HCT116 (cell line): ENCODE results near the gene PEX12. TPM values are rescaled to one million over a fixed set of nuclear protein-coding genes. Genes with fewer than 3 reads are reported as not detected.

ENCODE experiments used
- ATAC-seq: fragments of 200-7000 bp; cut with Tn5 transposase; 2 replicates; pipeline ENCODE4 v1.9.1; 2020; ENCODE audit warnings: mild to moderate bottlenecking, moderate library complexity
- Bru-seq: library from RNA; stranded (reverse); fragments of 400-500 nt; gene quantifications from one replicate; lab custom pipeline; 2021; lab: Mats Ljungman, UMichigan
- BruChase-seq, 2 experiments: library from RNA; stranded (reverse); fragments of 400-500 nt; gene quantifications; one replicate each; lab custom pipeline; 2021; lab: Mats Ljungman, UMichigan
- BruUV-seq: library from RNA; stranded (reverse); fragments of 400-500 nt; replicated peaks from 2 replicates; lab custom pipeline; 2021; lab: Mats Ljungman, UMichigan
- CTCF ChIA-PET: fragments of 300-600 bp; sonication (Branson Sonifier 250); formaldehyde crosslinking; loops from one replicate; lab custom pipeline; 2021; ENCODE audit warnings: antibody characterized with exemption; lab: Charles Lee
- POLR2A ChIA-PET: fragments of 300-600, 350-600 bp; sonication (Branson Sonifier 250); formaldehyde crosslinking; loops from one replicate; lab custom pipeline; 2021; ENCODE audit warnings: antibody characterized with exemption; lab: Charles Lee
- RAD21 ChIA-PET, 2 experiments: fragments of 300-600 bp; sonication (Branson Sonifier 250); formaldehyde crosslinking; loops; one replicate each; lab custom pipeline; 2023; ENCODE audit warnings: low total read pairs in 2 of 2; ENCODE audit not compliant: uncharacterized antibody in 2 of 2, unreplicated experiment in 2 of 2, low non-redundant PET in 1 of 2; lab: Charles Lee
- DNase-seq: peaks from one replicate; pipeline ENCODE4 v3.0.0-alpha.2; 2010; ENCODE audit warnings: low read depth, low spot score
- H2AFZ ChIP-seq: fragments of 200-600 bp; shearing (Covaris generic), sonication (generic); 2 replicates; pipeline ENCODE4 v1.6.1; 2017; ENCODE audit warnings: low read depth, mixed run types, mixed read lengths, antibody characterized with exemption, low read length; ENCODE audit not compliant: poor library complexity, severe bottlenecking
- H3K27ac ChIP-seq: 2 replicates; pipeline ENCODE4 v1.5.1; 2012; ENCODE audit warnings: low read depth, low read length
- H3K27me3 ChIP-seq: fragments of 200-600 bp; sonication (generic); 2 replicates; pipeline ENCODE4 v1.6.1; 2016; ENCODE audit warnings: mixed run types, low read length, mixed read lengths; ENCODE audit not compliant: insufficient read depth
- H3K36me3 ChIP-seq, 2 experiments: fragments of 200-500 bp in 1 of 2; fragments of 200-600 bp in 1 of 2; sonication (Bioruptor generic) in 1 of 2; sonication (generic) in 1 of 2; 2 replicates each; pipeline versions ENCODE4 v1.5.1 to v1.6.1; 2014 to 2016; ENCODE audit warnings: low read length in 2 of 2, inconsistent platforms in 1 of 2, mixed read lengths in 1 of 2, mixed run types in 1 of 2; ENCODE audit not compliant: insufficient read depth in 2 of 2, control insufficient read depth in 1 of 2
- H3K4me1 ChIP-seq, 2 experiments: fragments of 200-600 bp in 1 of 2; sonication (generic) in 1 of 2; 2 replicates each; pipeline versions ENCODE4 v1.5.1 to v1.6.1; 2012 to 2017; ENCODE audit warnings: low read length in 2 of 2, inconsistent platforms in 1 of 2, mild to moderate bottlenecking in 1 of 2, mixed read lengths in 1 of 2, mixed run types in 1 of 2, moderate library complexity in 1 of 2; ENCODE audit not compliant: insufficient read depth in 2 of 2, control insufficient read depth in 1 of 2
- H3K4me2 ChIP-seq: fragments of 200-600 bp; sonication (generic); 2 replicates; pipeline ENCODE4 v1.6.1; 2017; ENCODE audit warnings: mixed run types, low read length, mixed read lengths
- H3K4me3 ChIP-seq, 2 experiments: fragments of 200-600 bp in 1 of 2; sonication (generic) in 1 of 2; replicated peaks in 1 of 2; 2 replicates each; pipeline ENCODE4 v1.5.1; 2011 to 2016; ENCODE audit warnings: low read length in 2 of 2, control low read depth in 1 of 2, low read depth in 1 of 2, mild to moderate bottlenecking in 1 of 2, mixed read lengths in 1 of 2, mixed run types in 1 of 2
- H3K79me2 ChIP-seq: fragments of 200-600 bp; sonication (generic); 2 replicates; pipeline ENCODE4 v1.6.1; 2017; ENCODE audit warnings: mild to moderate bottlenecking, mixed run types, low read length, moderate library complexity, mixed read lengths; ENCODE audit not compliant: insufficient read depth
- H3K9ac ChIP-seq: fragments of 200-600 bp; sonication (generic); 2 replicates; pipeline ENCODE4 v1.6.1; 2016; ENCODE audit warnings: low read length, mixed read lengths
- H3K9me2 ChIP-seq: fragments of 200-600 bp; sonication (generic), shearing (Covaris generic); 2 replicates; pipeline ENCODE4 v1.6.1; 2017; ENCODE audit warnings: mixed run types, mild to moderate bottlenecking, moderate library complexity; ENCODE audit not compliant: insufficient read depth
- H3K9me3 ChIP-seq, 2 experiments: fragments of 200-500 bp in 1 of 2; fragments of 200-600 bp in 1 of 2; sonication (Bioruptor generic) in 1 of 2; sonication (generic) in 1 of 2; 2 replicates each; pipeline ENCODE4 v1.6.1; 2014 to 2017; ENCODE audit warnings: low read length in 2 of 2, mixed read lengths in 2 of 2, inconsistent platforms in 1 of 2, low read depth in 1 of 2, mild to moderate bottlenecking in 1 of 2, mixed run types in 1 of 2, moderate library complexity in 1 of 2; ENCODE audit not compliant: control insufficient read depth in 1 of 2, insufficient read depth in 1 of 2
- H4K20me1 ChIP-seq: fragments of 200-600 bp; sonication (generic), shearing (Covaris generic); 2 replicates; pipeline ENCODE4 v1.6.1; 2017; ENCODE audit warnings: mixed run types, mild to moderate bottlenecking, moderate library complexity; ENCODE audit not compliant: insufficient read depth
- CBX3 ChIP-seq: IDR thresholded peaks from 2 replicates; pipeline ENCODE4 v1.6.1; 2012; ENCODE audit warnings: low read depth
- CEBPB ChIP-seq: IDR thresholded peaks from 2 replicates; pipeline ENCODE4 v1.6.1; 2012; ENCODE audit warnings: low read depth
- EGR1 ChIP-seq: IDR thresholded peaks from 2 replicates; pipeline ENCODE4 v1.6.1; 2012; ENCODE audit warnings: low read depth
- ELF1 ChIP-seq: IDR thresholded peaks from 2 replicates; pipeline ENCODE4 v1.6.1; 2012; ENCODE audit warnings: low read depth, borderline replicate concordance
- EZH2phosphoT487 ChIP-seq: fragments of 200-600 bp; IDR thresholded peaks from 2 replicates; pipeline ENCODE4 v1.6.1; 2018; ENCODE audit warnings: antibody characterized with exemption, borderline replicate concordance
- FOSL1 ChIP-seq: IDR thresholded peaks from 2 replicates; pipeline ENCODE4 v1.6.1; 2012; ENCODE audit warnings: low read depth
- JUND ChIP-seq: IDR thresholded peaks from 2 replicates; pipeline ENCODE4 v1.6.1; 2012
- POLR2A ChIP-seq: IDR thresholded peaks from 2 replicates; pipeline ENCODE4 v1.7.0; 2011; ENCODE audit warnings: borderline replicate concordance; ENCODE audit not compliant: insufficient read depth, insufficient read length; ENCODE audit errors: extremely low read depth
- RAD21 ChIP-seq: IDR thresholded peaks from 2 replicates; pipeline ENCODE4 v1.6.1; 2012; ENCODE audit warnings: low read depth, mild to moderate bottlenecking
- REST ChIP-seq: IDR thresholded peaks from 2 replicates; pipeline ENCODE4 v1.6.1; 2012; ENCODE audit warnings: low read depth
- SIN3A ChIP-seq: IDR thresholded peaks from 2 replicates; pipeline ENCODE4 v1.6.1; 2012; ENCODE audit warnings: low read depth
- SP1 ChIP-seq: IDR thresholded peaks from 2 replicates; pipeline ENCODE4 v1.6.1; 2012; ENCODE audit warnings: low read depth
- TCF7L2 ChIP-seq: IDR thresholded peaks from 2 replicates; pipeline ENCODE4 v1.7.0; 2011; ENCODE audit warnings: borderline replicate concordance, inconsistent platforms; ENCODE audit not compliant: insufficient read depth, insufficient read length; ENCODE audit errors: extremely low read depth
- YY1 ChIP-seq: IDR thresholded peaks from 2 replicates; pipeline ENCODE4 v1.6.1; 2011; ENCODE audit warnings: low read length, low read depth, moderate library complexity, mild to moderate bottlenecking; ENCODE audit not compliant: insufficient replicate concordance; ENCODE audit errors: extremely low read depth
- ZFX ChIP-seq: fragments of 450-650 bp; IDR thresholded peaks from 2 replicates; pipeline ENCODE4 v1.6.1; 2017
- ZNF274 ChIP-seq: fragments of 200-500 bp; sonication (Bioruptor generic); IDR thresholded peaks from 2 replicates; pipeline ENCODE4 v1.6.1; 2014; ENCODE audit warnings: mild to moderate bottlenecking, low read depth, low read length, inconsistent platforms
- intact Hi-C: fragments of 100-400 bp; cut with micrococcal nuclease; formaldehyde crosslinking; loops from 2 replicates; pipeline ENCODE4 v1.10.0; 2022
- long read RNA-seq: library from polyadenylated mRNA; unstranded; transcript quantifications from one replicate; pipeline ENCODE4 v2.0.0, GENCODE V29; 2021; ENCODE audit not compliant: unreplicated experiment
- polyA plus RNA-seq: library from polyadenylated mRNA; unstranded; fragments of >200 nt; gene quantifications from 2 replicates; pipeline ENCODE4 v1.2.1, GENCODE V29; 2012; ENCODE audit warnings: missing spikeins
- total RNA-seq: library from RNA; stranded (reverse); gene quantifications from one replicate; pipeline ENCODE4 v1.2.1, GENCODE V29; 2021; ENCODE audit not compliant: unreplicated experiment
- TF ChIP-seq, protein P1 (sequence below): IDR thresholded peaks from 2 replicates; pipeline ENCODE4 v1.6.1; 2012
- TF ChIP-seq, protein P2 (sequence below): IDR thresholded peaks from 2 replicates; pipeline ENCODE4 v1.6.1; 2011; ENCODE audit warnings: mild to moderate bottlenecking, low read length, moderate library complexity; ENCODE audit not compliant: insufficient replicate concordance; ENCODE audit errors: extremely low read depth

Gene PEX12
- 5.0 TPM for total RNA-seq
- polyA plus RNA-seq = 3.0 and 5.6 TPM in 2 replicates
- Bru-seq, nascent RNA = percentile 68 among the genes with signal in this experiment
- percentile 42 among the genes with signal in this experiment for BruChase-seq, experiment 1, labeled RNA remaining after a 6-hour chase
- percentile 81 among the genes with signal in this experiment for BruChase-seq, experiment 2, labeled RNA remaining after a 2-hour chase
- long read RNA-seq, transcript PEX12-201 (3 exons, 2,675 nt) = major isoform, 13 of 17 reads
- long read RNA-seq, partial matches to known transcripts = 0 of 17 reads
- long read RNA-seq, other reads (novel, unspliced or antisense) = 4 of 17 reads

GRCh38 chr17:35578197-35578928 lies at the start of gene PEX12:
Gene PEX12, minus strand, starts transcription at chr17:35578571. Its CDS starts 550 bp downstream, at chr17:35578021.
- DNase-seq = peak; percentile 81
- Histone ChIP-seq H3K9me3 (no peaks in the 10 kb centered on the region), H3K27ac (peak within 1 kb of the TSS; percentile 90), H2AFZ (peak within 1 kb of the TSS; percentile 72), H4K20me1 (no peaks in the 10 kb centered on the region), H3K4me3 (peak within 1 kb of the TSS; percentile 74 to 94), H3K27me3 (no peaks in the 10 kb centered on the region), H3K4me2 (peak within 1 kb of the TSS; percentile 89), H3K9me2 (no peaks in the 10 kb centered on the region), H3K9ac (peak within 1 kb of the TSS; percentile 85), H3K36me3 (peaks cover 9 to 11% of the 10 kb centered on the region in 2 experiments; a peak in 3 of 4 replicates), H3K79me2 (0 out of 2 replicates have a peak, but pooled peaks cover 6% of the 10 kb centered on the region), H3K4me1 (peaks cover 7 to 9% of the 10 kb centered on the region in 2 experiments; a peak in 3 of 4 replicates)
- intact Hi-C loops = no loop called here
- RAD21 ChIA-PET = interaction anchor here in 1 of 2 experiments (1.1 kb wide), 1 partner anchor 186 kb away, joined by 3 read pairs; no protein-coding TSS in a partner anchor
- BruUV-seq = no TSS peak
- CTCF ChIA-PET = interaction anchor here (1.4 to 2.0 kb wide), 2 partner anchors 9 to 185 kb away, joined by 6 read pairs; partner anchors contain the start of gene AP2B1
- POLR2A ChIA-PET = interaction anchor here (0.9 to 2.3 kb wide), 6 partner anchors 8 to 231 kb away, joined by 3 to 21 read pairs (median 8); partner anchors contain the start of genes AP2B1 and TAF15
- ATAC-seq = peak; percentile 96
- TF ChIP-seq YY1 (peak; percentile 87), ELF1 (peak; percentile 95), ZFX (peak; percentile 79), EGR1 (peak; percentile 71), EZH2phosphoT487 (no peak), FOSL1 (no peak), CBX3 (peak; percentile 57; the same call in 1 of the 2 replicates), CEBPB (no peak), RAD21 (no peak), JUND (no peak), SP1 (peak; percentile 64), SIN3A (peak; percentile 87), REST (no peak), ZNF274 (no peak), TCF7L2 (peak; percentile 71), POLR2A (peak; percentile 91)
- TF ChIP-seq, protein P1, sequence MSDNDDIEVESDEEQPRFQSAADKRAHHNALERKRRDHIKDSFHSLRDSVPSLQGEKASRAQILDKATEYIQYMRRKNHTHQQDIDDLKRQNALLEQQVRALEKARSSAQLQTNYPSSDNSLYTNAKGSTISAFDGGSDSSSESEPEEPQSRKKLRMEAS = peak; percentile 91
- TF ChIP-seq, protein P2, sequence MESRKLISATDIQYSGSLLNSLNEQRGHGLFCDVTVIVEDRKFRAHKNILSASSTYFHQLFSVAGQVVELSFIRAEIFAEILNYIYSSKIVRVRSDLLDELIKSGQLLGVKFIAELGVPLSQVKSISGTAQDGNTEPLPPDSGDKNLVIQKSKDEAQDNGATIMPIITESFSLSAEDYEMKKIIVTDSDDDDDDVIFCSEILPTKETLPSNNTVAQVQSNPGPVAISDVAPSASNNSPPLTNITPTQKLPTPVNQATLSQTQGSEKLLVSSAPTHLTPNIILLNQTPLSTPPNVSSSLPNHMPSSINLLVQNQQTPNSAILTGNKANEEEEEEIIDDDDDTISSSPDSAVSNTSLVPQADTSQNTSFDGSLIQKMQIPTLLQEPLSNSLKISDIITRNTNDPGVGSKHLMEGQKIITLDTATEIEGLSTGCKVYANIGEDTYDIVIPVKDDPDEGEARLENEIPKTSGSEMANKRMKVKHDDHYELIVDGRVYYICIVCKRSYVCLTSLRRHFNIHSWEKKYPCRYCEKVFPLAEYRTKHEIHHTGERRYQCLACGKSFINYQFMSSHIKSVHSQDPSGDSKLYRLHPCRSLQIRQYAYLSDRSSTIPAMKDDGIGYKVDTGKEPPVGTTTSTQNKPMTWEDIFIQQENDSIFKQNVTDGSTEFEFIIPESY = peak; percentile 39
